GM19397 (cell line): Measurements from ENCODE around the gene C9orf57.
A peak's percentile ranks its signal among the peaks of the same experiment; 100 is the strongest.
"Not testable (repeated sequence)": the region's sequence is repeated elsewhere in the genome, so short reads cannot be mapped to it uniquely, and the experiment has no call there.

Experiments
- ATAC-seq: cut with Tn5 transposase; IDR thresholded peaks from one replicate; pipeline ENCODE4 v1.9.1; 2021; ENCODE audit warnings: mild to moderate bottlenecking, moderate library complexity; ENCODE audit not compliant: unreplicated experiment

The C9orf57 gene

DNA sequence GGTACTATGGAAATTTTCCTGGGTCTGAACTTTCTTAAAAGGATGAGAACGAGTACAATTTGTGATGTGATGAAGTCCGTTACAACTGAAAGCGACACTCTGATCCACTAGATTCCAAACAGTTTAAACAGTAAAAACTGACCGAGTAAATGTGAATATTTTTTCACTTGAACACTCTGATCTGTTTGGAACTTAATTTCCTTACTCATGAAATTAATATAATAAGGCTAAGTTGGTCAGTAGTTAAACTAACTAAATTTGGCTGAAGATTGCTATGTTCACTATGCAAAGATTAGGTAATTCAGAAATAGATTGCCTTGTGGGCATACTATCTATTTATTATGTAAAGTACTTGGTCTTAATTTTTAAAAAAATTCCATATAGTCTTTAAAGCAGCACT is at the start of gene C9orf57:
C9orf57 (minus strand) TSS at position 101 of the 400 bp plus-strand sequence. CDS start 1,282 bp downstream, outside the sequence.
- no peak for ATAC-seq

- ATAC-seq: no peak
Measured at GRCh38 chr9:72102520-72102919, 42.1 kb upstream of the C9orf57 start.

GRCh38 chr9:72095520-72095919 is 35.1 kb upstream of the C9orf57 start:
- not testable (repeated sequence) for ATAC-seq

- no peak for ATAC-seq
Measured at GRCh38 chr9:72092820-72093219, 32.4 kb upstream of the C9orf57 start.

GRCh38 chr9:72089451-72090130 is 29.2 kb upstream of the C9orf57 start:
- no peak for ATAC-seq

DNA sequence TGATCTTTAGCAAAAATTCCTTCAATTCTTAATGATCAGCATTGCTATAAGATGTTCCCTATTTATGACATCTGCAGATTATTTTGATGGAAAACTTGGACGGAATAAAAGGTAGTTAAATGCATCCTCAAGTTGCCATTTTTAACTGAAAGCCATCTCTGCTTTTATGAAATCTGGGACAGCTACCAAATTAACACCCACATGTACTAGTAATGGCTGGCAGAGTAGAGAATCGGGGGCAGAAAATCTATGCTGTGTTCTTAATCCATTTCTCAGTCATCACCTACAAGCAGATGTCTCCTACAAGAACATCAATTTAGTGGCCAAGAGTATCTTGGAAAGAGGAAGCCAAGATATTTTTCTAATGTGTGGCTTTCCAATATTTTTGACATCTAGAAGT is 22.1 kb upstream of the C9orf57 start:
- ATAC-seq: no peak

DNA sequence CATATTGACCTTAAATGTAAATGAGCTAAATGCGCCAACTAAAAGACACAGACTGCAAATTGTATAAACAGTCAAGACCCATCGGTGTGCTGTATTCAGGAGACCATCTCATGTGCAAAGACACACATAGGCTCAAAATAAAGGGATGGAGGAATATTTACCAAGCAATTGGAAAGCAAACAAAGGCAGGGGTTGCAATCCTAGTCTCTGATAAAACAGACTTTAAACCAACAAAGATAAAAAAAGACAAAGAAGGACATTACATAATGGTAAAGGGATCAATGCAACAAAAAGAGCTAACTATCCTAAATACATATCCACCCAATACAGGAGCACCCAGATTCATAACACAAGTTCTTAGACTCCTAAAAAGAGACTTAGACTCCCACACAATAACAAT is 14.3 kb upstream of the C9orf57 start:
- not testable (repeated sequence) for ATAC-seq

GRCh38 chr9:72065076-72065475 is 4.7 kb upstream of the C9orf57 start:
- ATAC-seq: no peak

DNA sequence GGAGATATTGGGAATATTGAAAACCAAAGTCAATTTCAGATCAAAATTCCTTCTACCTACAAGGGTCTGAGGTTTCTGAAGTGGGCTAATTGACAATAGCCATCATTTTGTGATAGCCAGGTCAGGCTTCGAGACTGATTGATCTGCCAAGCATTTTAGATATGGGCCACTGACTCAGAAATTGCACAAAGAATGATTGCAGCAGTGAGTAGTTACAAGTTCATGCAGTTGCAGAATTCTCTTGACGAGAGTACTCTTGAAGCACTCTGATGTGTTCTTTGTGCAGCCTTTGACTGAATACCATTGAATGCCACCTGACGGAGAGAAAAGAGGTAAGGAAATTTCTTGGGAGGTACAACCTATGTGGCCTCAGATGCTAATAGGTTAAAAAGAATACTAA is 8.3 kb downstream of the C9orf57 start:
- ATAC-seq: no peak

DNA sequence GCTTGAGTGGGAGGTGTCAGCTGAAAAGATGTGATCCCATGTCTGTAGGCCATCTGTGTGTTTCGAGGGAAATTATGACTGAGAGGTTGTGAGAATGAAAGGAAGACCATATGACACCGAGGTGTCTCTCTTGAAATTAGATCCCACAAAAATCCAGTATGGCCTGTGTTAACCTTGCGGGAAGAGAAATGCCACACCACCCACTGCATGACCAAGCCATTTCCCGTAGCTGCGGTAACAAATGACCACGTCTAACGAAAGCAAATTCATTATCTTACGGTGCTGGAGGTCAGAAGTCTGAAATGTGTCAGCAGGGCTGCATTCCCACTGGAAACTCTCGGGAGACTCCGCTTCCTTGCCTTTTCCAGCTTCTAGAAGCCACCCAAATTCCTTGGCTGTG is 11.6 kb downstream of the C9orf57 start:
- ATAC-seq: no peak

DNA sequence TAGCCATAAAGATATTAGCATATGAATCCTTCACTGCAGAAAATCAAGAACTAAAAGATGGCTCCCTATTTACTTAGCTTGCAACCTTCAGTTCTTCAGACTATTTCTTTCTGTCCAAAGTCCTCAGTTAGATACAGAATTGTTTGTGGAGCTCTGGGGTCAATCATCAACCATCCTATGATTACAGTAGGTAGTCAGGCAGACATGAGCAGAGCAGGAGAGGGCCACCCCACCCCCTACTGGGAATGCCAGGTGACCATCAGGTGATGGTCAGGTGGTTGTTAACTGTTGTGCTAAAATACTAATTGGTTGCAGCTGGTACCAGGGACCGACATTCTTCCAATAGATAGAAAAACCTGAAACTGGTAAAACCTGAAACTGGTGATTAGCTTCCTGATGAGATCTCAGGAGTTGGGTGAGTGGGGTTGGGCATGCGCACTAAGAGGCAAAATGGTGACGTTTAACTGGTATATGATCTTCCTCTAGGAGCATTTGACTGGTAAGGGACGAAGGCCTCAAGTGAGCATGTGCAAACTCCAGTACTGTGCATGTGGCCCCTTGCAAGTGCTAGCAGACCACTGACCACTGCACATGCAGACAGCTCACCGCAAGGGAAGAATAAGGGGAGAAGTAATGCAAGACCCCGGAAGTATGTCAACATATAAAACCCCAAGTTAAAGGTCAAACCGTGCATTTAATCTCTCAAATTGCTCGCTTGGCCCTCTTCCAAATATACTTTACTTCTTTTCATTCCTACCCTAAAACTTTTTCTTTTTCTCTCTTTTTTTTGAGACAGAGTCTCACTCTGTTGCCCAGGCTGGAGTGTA is 13.6 kb downstream of the C9orf57 start:
- no peak for ATAC-seq

GRCh38 chr9:72044095-72044494 is 16.3 kb downstream of the C9orf57 start:
- ATAC-seq: no peak

- no peak for ATAC-seq
Measured at GRCh38 chr9:72043576-72043975, 16.8 kb downstream of the C9orf57 start.

- no peak for ATAC-seq
Measured at GRCh38 chr9:72042928-72043327, 17.5 kb downstream of the C9orf57 start.

- ATAC-seq: no peak
Measured at GRCh38 chr9:72041775-72042194, 18.6 kb downstream of the C9orf57 start.

- no peak for ATAC-seq
Measured at GRCh38 chr9:72041369-72041768, 19.0 kb downstream of the C9orf57 start.

DNA sequence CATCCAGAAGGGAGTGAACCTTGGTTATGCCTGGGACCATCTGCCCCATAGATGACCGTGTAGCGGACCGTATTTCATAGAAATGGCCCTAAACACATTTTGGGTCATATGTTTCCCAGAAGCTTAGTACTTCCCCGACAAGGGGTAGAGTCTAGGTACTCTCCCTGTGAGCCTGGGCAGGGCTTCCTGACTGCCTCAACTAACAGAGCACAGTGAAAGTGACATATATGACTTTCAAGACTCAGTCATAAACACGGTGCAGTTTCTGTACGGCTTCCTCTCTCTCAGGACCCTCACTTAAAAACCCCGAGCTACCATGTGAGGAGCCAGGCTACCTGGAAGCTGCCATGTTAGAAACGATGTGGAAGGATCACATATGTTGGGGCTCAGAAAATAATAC is 20.9 kb downstream of the C9orf57 start:
- ATAC-seq: peak; percentile 62

DNA sequence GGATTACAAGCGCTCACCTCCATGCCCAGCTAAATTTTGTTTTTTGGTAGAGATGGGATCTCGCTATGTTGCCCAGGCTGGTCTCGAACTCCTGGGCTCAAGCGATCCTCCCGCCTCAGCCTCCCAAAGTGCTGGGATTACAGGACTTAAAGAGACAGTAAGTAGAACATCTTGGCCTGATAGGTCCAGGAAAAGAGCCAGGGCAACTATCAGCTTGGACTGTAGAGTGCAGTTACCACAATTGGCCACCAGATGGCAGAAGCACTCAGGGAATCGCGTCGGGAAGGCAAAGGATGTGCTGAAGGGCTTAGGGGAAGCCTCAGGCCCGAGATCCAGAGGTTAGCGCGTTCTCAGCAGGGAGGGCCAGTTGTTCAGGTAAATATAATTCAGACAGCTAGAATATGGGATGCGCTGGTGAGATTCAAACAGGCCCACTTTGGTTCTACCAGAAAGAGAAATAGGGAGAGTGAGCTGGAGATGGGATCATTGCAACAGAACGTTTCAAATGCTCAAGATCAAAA is 21.5 kb downstream of the C9orf57 start:
- peak; percentile 68 for ATAC-seq

DNA sequence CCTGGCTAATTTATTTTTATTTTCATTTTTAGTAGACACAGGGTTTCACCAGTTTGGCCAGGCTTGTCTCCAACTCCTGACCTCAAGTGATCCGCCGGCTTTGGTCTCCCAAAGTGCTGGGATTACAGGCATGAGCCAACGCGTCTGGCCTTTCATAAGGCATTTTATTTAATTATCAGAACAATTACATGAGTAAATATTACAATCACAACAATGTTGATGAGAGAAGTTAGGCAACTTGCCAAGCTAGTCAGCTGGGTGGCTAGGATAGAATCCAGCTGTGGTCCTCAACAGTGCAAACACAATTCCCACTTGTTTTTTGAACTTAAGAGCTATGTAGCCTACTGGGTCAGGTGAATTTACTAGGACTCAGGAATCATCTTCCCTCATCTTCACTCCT is 22.0 kb downstream of the C9orf57 start:
- no peak for ATAC-seq

DNA sequence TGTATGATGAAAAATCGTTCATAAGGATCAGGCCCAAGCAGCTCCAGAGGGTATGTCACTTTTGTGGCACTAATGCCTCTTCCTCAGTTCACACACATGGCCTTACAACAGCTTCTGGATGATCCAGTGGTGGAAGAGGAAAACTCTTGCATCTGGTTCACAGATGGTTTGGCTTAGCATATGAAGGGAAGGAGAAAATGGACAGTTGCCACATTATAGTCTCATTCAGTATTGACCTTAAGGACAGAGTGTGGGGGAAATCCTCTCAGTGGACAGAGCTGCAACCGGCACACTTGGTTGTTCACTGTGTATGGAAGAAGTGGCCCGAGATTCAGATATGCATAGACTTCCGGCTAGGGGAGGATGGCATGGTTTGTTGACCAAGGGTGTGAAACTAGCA is 22.8 kb downstream of the C9orf57 start:
- ATAC-seq: no peak

GRCh38 chr9:72030767-72031166 is 29.6 kb downstream of the C9orf57 start:
- ATAC-seq: no peak

DNA sequence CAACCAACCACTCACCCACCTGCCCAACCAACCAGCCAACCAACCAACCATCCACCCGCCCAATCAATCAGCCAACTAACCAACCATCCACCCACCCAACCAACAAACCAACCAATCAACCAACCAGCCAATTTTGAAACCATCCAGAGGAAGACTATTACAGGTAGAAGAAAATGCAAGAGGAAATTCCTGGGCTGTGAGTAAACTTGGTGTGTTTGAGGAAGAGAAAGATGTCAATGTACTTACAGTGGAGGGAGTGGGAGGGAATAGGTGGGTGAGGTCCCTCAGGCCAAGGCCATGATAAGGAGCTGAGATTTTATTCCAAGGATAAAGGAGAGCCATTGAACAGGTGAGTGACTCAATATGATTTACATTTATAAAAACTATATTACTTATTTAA is 30.4 kb downstream of the C9orf57 start:
- ATAC-seq: no peak
